Large intestine (tissue), 3 donors: ENCODE measurements around the gene CMTM3. TPM values are rescaled to one million over a fixed set of nuclear protein-coding genes. Genes with fewer than 3 reads are reported as not detected.
A peak's percentile ranks its signal among the peaks of the same experiment; 100 is the strongest.

ENCODE experiments used
- DNase-seq, 2 donors: peaks; one replicate each; pipeline versions ENCODE4 v3.0.0 to v3.0.0-alpha.2; 2013
- H3K27ac ChIP-seq: one replicate; pipeline ENCODE4 v1.5.1; 2013; ENCODE audit warnings: low read length
- H3K27me3 ChIP-seq: 2 replicates; pipeline ENCODE4 v1.6.1; 2013; ENCODE audit warnings: low read length; ENCODE audit not compliant: control insufficient read depth, insufficient read depth
- H3K36me3 ChIP-seq: 2 replicates; pipeline ENCODE4 v1.6.1; 2013; ENCODE audit warnings: low read length; ENCODE audit not compliant: control insufficient read depth, insufficient read depth
- H3K4me1 ChIP-seq: one replicate; pipeline ENCODE4 v1.6.1; 2013; ENCODE audit warnings: low read length; ENCODE audit not compliant: control insufficient read depth, insufficient read depth
- H3K4me3 ChIP-seq: one replicate; pipeline ENCODE4 v1.5.1; 2013; ENCODE audit warnings: low read length
- H3K9me3 ChIP-seq: one replicate; pipeline ENCODE4 v1.6.1; 2013; ENCODE audit warnings: mild to moderate bottlenecking, low read depth, low read length, moderate library complexity; ENCODE audit not compliant: control insufficient read depth
- WGBS: methylation state at CpG from one replicate; pipeline ENCODE4 v1.1.5; 2013; ENCODE audit warnings: low lambda C conversion rate; ENCODE audit not compliant: insufficient coverage; 5-methylcytosine and 5-hydroxymethylcytosine counted together
- polyA plus RNA-seq: library from polyadenylated mRNA; unstranded; fragments of 120-200 nt; gene quantifications from one replicate; pipeline ENCODE4 v1.2.1, GENCODE V29; 2013

The CMTM3 gene
- polyA plus RNA-seq, 1 donor: 26.2 TPM

DNA sequence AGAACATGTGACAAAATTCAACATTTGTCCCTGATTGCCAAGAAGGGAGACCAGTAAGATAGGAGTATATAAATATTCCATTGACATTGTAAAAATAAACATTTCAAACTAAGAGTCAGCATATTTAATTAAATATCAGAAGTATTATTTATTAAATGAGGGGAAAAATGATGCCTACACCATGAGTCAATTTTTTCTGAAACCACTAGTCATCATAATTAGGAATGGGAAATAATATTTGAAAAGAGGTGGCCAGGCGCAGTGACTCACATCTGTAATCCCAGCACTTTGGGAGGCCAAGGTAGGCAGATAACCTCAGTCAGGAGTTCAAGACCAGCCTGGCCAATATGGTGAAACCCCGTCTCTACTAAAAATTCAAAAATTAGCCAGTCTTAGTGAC lies 36.1 kb upstream of the CMTM3 start:
- H3K4me3 ChIP-seq: no peak overlapping the region
- peaks cover 15% of the 10 kb centered on the region for H3K36me3 ChIP-seq
- DNase-seq: no peak
- H3K9me3 ChIP-seq: peaks cover 4% of the 10 kb centered on the region
- H3K4me1 ChIP-seq: peaks cover 7% of the 10 kb centered on the region
- H3K27ac ChIP-seq: no peak overlapping the region
- WGBS: no CpG with 5 or more reads among the region's 2 CpGs
- no peaks in the 10 kb centered on the region for H3K27me3 ChIP-seq

DNA sequence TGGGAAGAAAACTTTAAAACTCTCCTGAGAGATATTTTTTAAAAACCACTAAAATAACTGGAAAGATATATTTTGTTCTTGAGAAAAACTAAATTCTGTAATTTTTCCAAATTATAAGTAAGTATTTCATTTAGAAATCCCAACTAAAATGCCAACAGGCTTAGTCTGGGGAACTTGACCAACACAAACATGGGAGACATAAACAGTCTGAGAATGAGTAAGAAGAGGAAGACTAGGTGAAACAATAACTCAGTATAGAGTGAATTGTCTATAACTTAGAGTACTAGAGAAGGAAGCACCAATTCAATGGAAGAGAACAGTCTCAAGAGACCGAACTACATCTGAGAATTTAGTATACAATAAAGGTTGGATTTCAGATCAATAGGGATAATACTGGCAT lies 35.4 kb upstream of the CMTM3 start:
- 89% methylated on average over 1 of the region's 1 CpG for WGBS
- Histone ChIP-seq H3K27me3 (no peaks in the 10 kb centered on the region), H3K4me3 (no peak overlapping the region), H3K4me1 (peaks cover 7% of the 10 kb centered on the region), H3K9me3 (peaks cover 4% of the 10 kb centered on the region), H3K36me3 (peaks cover 15% of the 10 kb centered on the region), H3K27ac (no peak overlapping the region)
- no peak for DNase-seq

DNA sequence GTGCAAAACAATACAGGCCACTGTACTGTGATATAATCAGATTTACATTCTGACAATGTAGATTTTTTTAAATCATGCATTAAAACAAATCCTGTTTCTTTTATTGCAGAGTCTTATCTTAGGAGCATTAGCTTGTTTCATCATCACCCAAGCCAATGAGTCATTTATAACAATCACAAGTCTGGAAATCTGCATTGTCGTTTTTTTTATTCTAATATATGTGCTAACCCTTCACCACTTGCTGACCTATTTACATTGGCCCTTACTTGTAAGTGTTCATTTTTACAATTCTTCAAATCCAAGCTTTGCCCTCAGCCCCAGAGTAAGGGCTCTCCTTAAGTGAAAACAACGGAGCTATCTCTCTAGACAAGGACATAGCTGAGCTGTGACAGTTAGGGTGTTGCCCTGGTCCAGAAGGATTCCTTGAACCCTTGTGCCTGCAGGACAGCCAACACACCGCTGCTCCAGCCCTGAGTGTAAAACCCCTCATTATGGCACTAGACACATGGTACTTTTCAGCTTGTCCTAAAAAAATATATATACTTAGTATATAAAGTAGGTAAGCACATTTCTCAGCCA lies 34.6 kb upstream of the CMTM3 start:
- no peaks in the 10 kb centered on the region for H3K27me3 ChIP-seq
- 29% methylated on average over 1 of the region's 3 CpGs for WGBS
- peak overlapping the region; percentile 52 for H3K27ac ChIP-seq
- peaks cover 4% of the 10 kb centered on the region for H3K9me3 ChIP-seq
- peaks cover 13% of the 10 kb centered on the region for H3K36me3 ChIP-seq
- DNase-seq: peak; percentile 70 to 88
- peaks cover 7% of the 10 kb centered on the region for H3K4me1 ChIP-seq
- H3K4me3 ChIP-seq: no peak overlapping the region

DNA sequence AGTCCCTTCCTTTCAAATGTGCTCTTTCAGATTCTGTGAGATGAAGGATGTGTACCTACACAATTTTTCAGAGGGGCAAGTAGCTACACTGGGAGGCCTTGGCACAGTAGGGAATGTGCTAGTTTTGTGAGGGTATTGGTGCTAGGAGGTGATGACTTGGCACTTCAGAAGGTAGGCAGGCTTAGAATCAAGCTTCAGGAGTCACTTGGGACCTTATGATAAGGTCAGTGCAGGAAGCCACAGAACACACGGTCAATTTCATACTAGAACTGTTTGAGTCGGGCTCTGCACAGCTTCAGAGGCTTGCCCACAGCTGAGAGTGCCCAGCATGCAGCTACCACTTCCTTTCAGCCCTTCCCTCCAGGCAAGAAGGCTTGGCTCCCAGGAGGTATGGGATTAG lies 32.1 kb upstream of the CMTM3 start:
- no peak overlapping the region for H3K27ac ChIP-seq
- H3K36me3 ChIP-seq: no peaks in the 10 kb centered on the region
- no peak overlapping the region for H3K4me3 ChIP-seq
- H3K4me1 ChIP-seq: peaks cover 7% of the 10 kb centered on the region
- H3K9me3 ChIP-seq: no peaks in the 10 kb centered on the region
- no CpG with 5 or more reads among the region's 2 CpGs for WGBS
- DNase-seq: no peak
- H3K27me3 ChIP-seq: no peaks in the 10 kb centered on the region

DNA sequence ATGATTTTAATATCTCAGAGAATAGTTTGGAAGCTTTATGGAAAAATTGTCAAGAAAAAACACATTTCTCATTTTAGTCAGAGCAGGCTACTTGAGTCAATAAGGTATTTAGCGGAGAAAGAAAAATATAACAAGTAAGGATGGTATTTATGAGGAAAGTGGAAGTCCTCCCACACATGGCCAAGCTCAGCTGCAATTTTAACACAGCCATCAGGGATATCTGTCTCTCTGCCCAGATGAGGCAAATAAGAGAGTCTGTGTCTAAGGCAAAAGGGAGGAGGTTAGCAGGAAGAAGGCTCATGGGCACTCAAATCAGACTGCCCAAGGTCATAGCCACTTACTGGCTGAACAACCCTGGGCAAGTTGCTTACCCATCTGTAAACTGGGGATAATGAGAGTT lies 30.4 kb upstream of the CMTM3 start:
- Histone ChIP-seq H3K4me3 (no peak overlapping the region), H3K27ac (no peak overlapping the region), H3K4me1 (peaks cover 12% of the 10 kb centered on the region), H3K36me3 (no peaks in the 10 kb centered on the region), H3K9me3 (no peaks in the 10 kb centered on the region), H3K27me3 (peaks cover 16% of the 10 kb centered on the region)
- no peak for DNase-seq
- 88% methylated on average over 1 of the region's 1 CpG for WGBS

DNA sequence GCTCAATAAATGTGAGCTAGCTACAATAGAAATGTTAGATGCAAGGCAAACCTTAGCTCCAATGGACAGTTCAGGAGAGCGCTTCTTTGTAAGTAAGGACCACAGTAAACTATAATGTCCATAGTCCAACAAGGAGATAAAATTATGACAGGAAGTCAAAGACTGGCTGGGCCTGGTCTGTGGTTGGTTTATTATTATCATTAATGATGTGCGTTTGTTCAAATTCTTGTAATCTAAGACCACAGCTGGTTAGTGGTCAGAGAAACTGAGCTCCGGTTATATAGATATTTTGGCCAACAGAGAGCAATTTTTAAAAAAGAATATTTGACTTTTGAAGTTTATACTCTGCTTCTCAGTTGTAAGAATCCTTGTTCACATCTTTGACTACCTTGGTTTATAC lies 30.0 kb upstream of the CMTM3 start:
- Histone ChIP-seq H3K4me1 (peaks cover 9% of the 10 kb centered on the region), H3K36me3 (no peaks in the 10 kb centered on the region), H3K27ac (no peak overlapping the region), H3K4me3 (no peak overlapping the region), H3K9me3 (no peaks in the 10 kb centered on the region), H3K27me3 (peaks cover 21% of the 10 kb centered on the region)
- DNase-seq: no peak
- no CpG with 5 or more reads among the region's 3 CpGs for WGBS

DNA sequence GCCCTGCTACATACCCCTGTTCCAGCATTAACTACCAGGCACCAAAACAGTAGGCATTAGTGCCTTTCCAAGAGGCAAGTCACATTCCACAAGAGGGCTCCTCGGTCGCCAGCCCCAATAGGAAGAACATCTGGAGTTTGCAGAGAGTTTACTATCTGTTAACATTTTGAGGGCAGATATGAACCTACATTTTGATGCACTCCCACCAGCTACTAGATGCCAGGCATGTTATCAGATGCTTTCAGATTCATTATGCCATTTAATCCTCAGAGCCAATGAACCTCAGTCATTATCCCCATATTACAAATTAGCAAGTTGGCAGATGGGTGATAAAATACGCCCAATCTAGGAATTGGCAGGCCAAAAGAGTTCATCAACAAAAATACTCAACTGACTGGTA lies 29.4 kb upstream of the CMTM3 start:
- Histone ChIP-seq H3K27ac (no peak overlapping the region), H3K9me3 (no peaks in the 10 kb centered on the region), H3K4me3 (no peak overlapping the region), H3K4me1 (peaks cover 7% of the 10 kb centered on the region), H3K27me3 (peaks cover 24% of the 10 kb centered on the region), H3K36me3 (no peaks in the 10 kb centered on the region)
- no peak for DNase-seq
- WGBS: no CpG with 5 or more reads among the region's 3 CpGs

DNA sequence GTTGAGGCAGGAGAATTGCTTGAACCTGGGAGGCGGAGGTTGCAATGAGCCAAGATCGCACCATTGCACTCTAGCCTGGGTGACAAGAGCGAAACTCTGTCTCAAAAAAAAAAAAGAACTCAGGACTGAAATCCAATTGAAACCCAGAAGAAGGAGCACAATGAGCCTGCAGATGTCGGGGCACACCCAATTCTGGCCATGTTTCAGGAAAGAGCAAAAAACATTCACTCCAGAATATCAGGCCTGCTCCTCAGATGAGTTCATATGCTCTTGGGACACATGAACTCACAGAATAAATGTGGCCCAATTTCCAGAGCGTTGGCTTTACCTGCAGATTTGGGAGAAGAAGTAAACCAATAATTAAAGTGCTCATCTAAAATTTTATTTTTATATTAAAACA lies 28.2 kb upstream of the CMTM3 start:
- no peaks in the 10 kb centered on the region for H3K36me3 ChIP-seq
- WGBS: no CpG with 5 or more reads among the region's 5 CpGs
- H3K27ac ChIP-seq: no peak overlapping the region
- peaks cover 25% of the 10 kb centered on the region for H3K27me3 ChIP-seq
- no peak overlapping the region for H3K4me3 ChIP-seq
- H3K4me1 ChIP-seq: peaks cover 7% of the 10 kb centered on the region
- H3K9me3 ChIP-seq: no peaks in the 10 kb centered on the region
- no peak for DNase-seq

DNA sequence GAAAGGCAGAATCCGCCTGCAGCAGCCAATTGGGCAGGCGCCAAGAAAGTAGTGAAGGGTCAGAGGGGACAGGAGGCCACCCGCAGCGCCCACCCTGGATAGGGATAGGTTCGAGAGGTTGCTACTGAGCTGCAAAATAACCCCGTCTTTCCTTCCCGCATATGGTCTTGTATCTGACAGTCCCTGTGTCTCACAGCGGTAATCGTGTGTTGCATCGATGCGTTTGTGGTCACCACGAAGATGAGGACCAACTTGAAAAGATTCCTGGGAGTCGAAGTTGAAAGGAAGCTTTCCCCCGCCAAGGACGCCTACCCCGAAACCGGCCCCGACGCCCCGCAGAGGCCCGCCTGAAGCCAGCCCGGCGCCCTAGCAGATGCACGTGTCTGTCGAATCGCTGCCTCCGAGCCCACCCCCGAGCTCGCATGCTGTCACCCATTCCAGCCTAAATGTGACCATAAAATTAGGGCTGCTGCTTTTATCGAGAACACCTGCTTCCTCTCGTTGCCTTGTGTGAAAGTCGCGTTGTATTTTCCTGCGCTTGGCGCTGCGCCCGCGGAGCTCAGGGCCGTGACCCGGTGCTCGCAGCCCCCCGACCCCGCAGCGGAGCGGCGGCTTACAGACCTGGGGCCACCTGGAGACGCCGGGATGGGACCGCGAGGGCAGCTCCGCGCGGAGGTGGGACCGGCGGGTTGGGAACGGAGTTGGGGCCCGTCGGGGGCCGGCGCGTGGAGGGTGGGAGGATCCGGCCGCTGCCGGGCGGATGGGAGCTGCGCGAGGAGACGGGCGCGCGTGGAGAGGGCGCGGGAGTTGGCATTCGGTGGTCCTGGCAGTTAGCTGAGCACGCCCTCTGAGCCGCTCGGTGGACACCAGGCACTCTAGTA lies 25.6 kb upstream of the CMTM3 start, which contains the start of gene CMTM2:
Gene CMTM2, plus strand, starts transcription at position 813 of the 881 bp plus-strand sequence. CDS start 145 bp downstream, outside the sequence.
- Histone ChIP-seq H3K4me1 (peaks cover 9% of the 10 kb centered on the region), H3K9me3 (no peaks in the 10 kb centered on the region), H3K36me3 (no peaks in the 10 kb centered on the region), H3K27ac (no peak within 1 kb of the TSS), H3K4me3 (no peak within 1 kb of the TSS), H3K27me3 (peaks cover 25% of the 10 kb centered on the region)
- WGBS: no CpG with 5 or more reads among the region's 77 CpGs
- DNase-seq: peak; percentile 18 to 46

DNA sequence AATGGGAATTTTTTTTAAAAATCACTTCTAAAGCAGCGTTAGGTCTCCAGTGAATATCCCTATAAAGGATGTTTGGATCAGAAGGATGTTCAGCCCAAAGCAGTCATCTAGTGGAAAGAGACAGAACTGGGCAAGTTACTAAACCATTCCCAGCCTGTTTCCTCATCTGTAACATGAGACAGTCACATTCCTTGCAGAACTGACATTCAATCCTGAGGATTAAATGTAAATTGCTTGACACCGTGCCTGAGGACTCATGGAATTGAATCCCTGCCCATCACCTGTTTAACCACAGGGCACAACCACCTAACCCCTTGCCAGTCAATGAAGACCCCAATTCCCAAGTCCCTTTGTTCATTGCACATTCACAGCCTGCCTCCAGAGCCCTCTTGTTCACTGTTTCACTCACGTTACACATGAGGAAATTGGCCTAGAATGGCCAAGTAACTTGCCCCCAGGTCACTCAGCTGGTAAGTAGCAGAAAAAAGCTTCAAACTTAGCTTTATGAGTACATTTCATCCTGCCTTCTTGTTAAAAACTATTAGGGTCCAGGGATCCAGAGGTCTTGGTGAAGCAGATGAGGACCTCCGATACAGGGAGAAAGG lies 23.8 kb upstream of the CMTM3 start:
- Histone ChIP-seq H3K4me3 (no peak overlapping the region), H3K27me3 (peaks cover 25% of the 10 kb centered on the region), H3K27ac (no peak overlapping the region), H3K36me3 (no peaks in the 10 kb centered on the region), H3K9me3 (no peaks in the 10 kb centered on the region), H3K4me1 (peaks cover 9% of the 10 kb centered on the region)
- WGBS: no CpG with 5 or more reads among the region's 4 CpGs
- no peak for DNase-seq
